IMR-90 (cell line): ENCODE results near the gene IL12RB1.

ENCODE experiments used
- ELK1 ChIP-seq: fragments of 150-350 bp; IDR thresholded peaks from 2 replicates; pipeline ENCODE4 v1.6.1; 2016; ENCODE audit warnings: low read depth, mild to moderate bottlenecking, low read length, moderate library complexity, borderline replicate concordance
- MAFK ChIP-seq: IDR thresholded peaks from 2 replicates; pipeline ENCODE4 v1.6.1; 2012; ENCODE audit warnings: low read depth, low read length, improper control_type of control experiment
- MAZ ChIP-seq: IDR thresholded peaks from 2 replicates; pipeline ENCODE4 v1.6.1; 2012; ENCODE audit warnings: low read depth, mild to moderate bottlenecking, low read length, improper control_type of control experiment, moderate library complexity, borderline replicate concordance
- POLR2A ChIP-seq: IDR thresholded peaks from 2 replicates; pipeline ENCODE4 v1.6.1; 2012; ENCODE audit warnings: mild to moderate bottlenecking, low read depth, low read length
- RAD21 ChIP-seq: IDR thresholded peaks from 2 replicates; pipeline ENCODE4 v1.6.1; 2012; ENCODE audit warnings: low read length, improper control_type of control experiment
- TF ChIP-seq, protein P1 (sequence below): conservative IDR thresholded peaks from 2 replicates; pipeline ENCODE4 v1.5.1; 2012; ENCODE audit warnings: mild to moderate bottlenecking, low read depth, low read length, improper control_type of control experiment

DNA sequence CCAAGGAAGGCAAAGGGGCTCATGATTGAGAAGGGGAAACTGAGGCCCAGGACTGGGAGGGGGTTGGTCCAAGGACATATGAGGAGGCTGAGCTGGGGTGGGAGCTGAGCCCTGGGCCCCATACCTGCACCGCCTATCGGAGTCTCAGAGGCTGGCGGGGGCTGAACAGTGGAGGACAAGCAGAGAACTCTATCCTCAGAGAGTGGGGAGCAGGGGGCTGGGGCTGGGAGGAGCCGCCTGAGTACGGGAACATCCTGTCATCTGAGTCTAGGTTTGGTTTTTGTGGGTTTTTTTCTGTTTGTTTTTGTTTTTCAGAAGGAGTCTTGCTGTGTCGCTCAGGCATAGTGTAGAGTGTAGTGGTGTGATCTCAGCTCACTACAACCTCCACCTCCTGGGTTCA lies 72.5 kb downstream of the IL12RB1 start:
- TF ChIP-seq, protein P1, sequence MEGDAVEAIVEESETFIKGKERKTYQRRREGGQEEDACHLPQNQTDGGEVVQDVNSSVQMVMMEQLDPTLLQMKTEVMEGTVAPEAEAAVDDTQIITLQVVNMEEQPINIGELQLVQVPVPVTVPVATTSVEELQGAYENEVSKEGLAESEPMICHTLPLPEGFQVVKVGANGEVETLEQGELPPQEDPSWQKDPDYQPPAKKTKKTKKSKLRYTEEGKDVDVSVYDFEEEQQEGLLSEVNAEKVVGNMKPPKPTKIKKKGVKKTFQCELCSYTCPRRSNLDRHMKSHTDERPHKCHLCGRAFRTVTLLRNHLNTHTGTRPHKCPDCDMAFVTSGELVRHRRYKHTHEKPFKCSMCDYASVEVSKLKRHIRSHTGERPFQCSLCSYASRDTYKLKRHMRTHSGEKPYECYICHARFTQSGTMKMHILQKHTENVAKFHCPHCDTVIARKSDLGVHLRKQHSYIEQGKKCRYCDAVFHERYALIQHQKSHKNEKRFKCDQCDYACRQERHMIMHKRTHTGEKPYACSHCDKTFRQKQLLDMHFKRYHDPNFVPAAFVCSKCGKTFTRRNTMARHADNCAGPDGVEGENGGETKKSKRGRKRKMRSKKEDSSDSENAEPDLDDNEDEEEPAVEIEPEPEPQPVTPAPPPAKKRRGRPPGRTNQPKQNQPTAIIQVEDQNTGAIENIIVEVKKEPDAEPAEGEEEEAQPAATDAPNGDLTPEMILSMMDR = no peak
- TF ChIP-seq POLR2A (no peak), MAFK (no peak), MAZ (no peak), ELK1 (no peak), RAD21 (no peak)
